Mesangial cell (primary cell): ENCODE results near the gene PRPF4. TPM values are rescaled to one million over a fixed set of nuclear protein-coding genes. Genes with fewer than 3 reads are reported as not detected.

Experiments used
- total RNA-seq: library from RNA; depleted of rRNA; stranded (reverse); fragments of >200 nt; gene quantifications from 2 replicates; pipeline ENCODE4 v1.2.3, GENCODE V29; 2015

The PRPF4 gene
- 12.9 and 25.6 TPM in 2 replicates for total RNA-seq

GRCh38 chr9:113275157-113276131 is at the start of gene PRPF4, which contains the start of gene CDC26:
TSS of gene PRPF4 (plus strand) at chr9:113275658. CDS start at chr9:113275744, 86 bp downstream.
TSS of gene CDC26 (minus strand) at chr9:113275572. CDS start at chr9:113272507, 3,065 bp downstream.

GRCh38 chr9:113302792-113303418 is 27.4 kb downstream of the PRPF4 start, which contains the start of gene RNF183:
TSS of gene RNF183 (minus strand) at chr9:113303376. CDS start at chr9:113298184, 5,192 bp downstream.

GRCh38 chr9:113340011-113340699 is 64.7 kb downstream of the PRPF4 start, which contains the start of gene WDR31:
TSS of gene WDR31 (minus strand) at chr9:113340275. CDS start at chr9:113332022, 8,253 bp downstream.

Other genes with a start within 250 kb of the PRPF4 start
- 0.98 and 1.0 TPM in 2 replicates for gene ZFP37, start 218.9 kb upstream of the PRPF4 start, total RNA-seq
- gene SLC31A2, start 124.7 kb upstream of the PRPF4 start, total RNA-seq = 4.4 and 8.9 TPM in 2 replicates
- 12.4 and 13.1 TPM in 2 replicates for gene FKBP15, start 54.4 kb upstream of the PRPF4 start, total RNA-seq
- 12.1 and 13.2 TPM in 2 replicates for gene SLC31A1, start 54.1 kb upstream of the PRPF4 start, total RNA-seq
- 12.8 and 14.3 TPM in 2 replicates for gene CDC26, start 86 bp upstream of the PRPF4 start, total RNA-seq
- gene RNF183, start 27.7 kb downstream of the PRPF4 start, total RNA-seq = 0.38 TPM in 1 of 2 replicates, not detected in the other
- gene WDR31, start 64.6 kb downstream of the PRPF4 start, total RNA-seq = 0.16 and 1.8 TPM in 2 replicates
- 0.13 and 0.65 TPM in 2 replicates for gene BSPRY, start 73.9 kb downstream of the PRPF4 start, total RNA-seq
- 13.5 and 16.5 TPM in 2 replicates for gene HDHD3, start 101.3 kb downstream of the PRPF4 start, total RNA-seq
- gene ALAD, start 125.6 kb downstream of the PRPF4 start, total RNA-seq = 6.8 and 13.9 TPM in 2 replicates
- gene POLE3, start 135.0 kb downstream of the PRPF4 start, total RNA-seq = 20.5 and 59.6 TPM in 2 replicates
- gene C9orf43, start 135.1 kb downstream of the PRPF4 start, total RNA-seq = 0.65 and 0.89 TPM in 2 replicates
- gene RGS3, start 188.1 kb downstream of the PRPF4 start, total RNA-seq = 64.4 and 107 TPM in 2 replicates